Gastroesophageal sphincter (tissue), 4 donors: ENCODE data around the gene MITF. TPM values are rescaled to one million over a fixed set of nuclear protein-coding genes. Genes with fewer than 3 reads are reported as not detected.
"Not testable (repeated sequence)": the region's sequence is repeated elsewhere in the genome, so short reads cannot be mapped to it uniquely, and the experiment has no call there.

Source experiments
- ATAC-seq: fragments of 150-250 bp; one replicate; pipeline ENCODE4 v1.9.1; 2016; ENCODE audit warnings: mild to moderate bottlenecking, moderate library complexity
- H3K27ac ChIP-seq, 4 donors: fragments of 200-600 bp; sonication (generic) in 3 of 4; 1 replicate in 3 of 4; 2 replicates in 1 of 4; pipeline ENCODE4 v1.5.1; 2016 to 2019
- H3K27me3 ChIP-seq: fragments of 200-600 bp; sonication (generic); one replicate; pipeline ENCODE4 v1.5.1; 2019
- H3K36me3 ChIP-seq, 2 donors: fragments of 200-600 bp; sonication (generic); one replicate each; pipeline ENCODE4 v1.5.1; 2019; ENCODE audit warnings: control low read depth in 1 of 2
- H3K4me1 ChIP-seq, 3 donors: fragments of 200-600 bp; sonication (generic); 1 replicate in 2 of 3; 2 replicates in 1 of 3; pipeline ENCODE4 v1.5.1; 2016 to 2019; ENCODE audit warnings: control low read depth in 2 of 3
- H3K4me3 ChIP-seq, 2 donors: fragments of 200-600 bp; sonication (generic); one replicate each; pipeline ENCODE4 v1.5.1; 2019; ENCODE audit warnings: mild to moderate bottlenecking in 1 of 2, moderate library complexity in 1 of 2
- H3K9me3 ChIP-seq, 3 donors: fragments of 200-600 bp; sonication (generic); one replicate each; pipeline ENCODE4 v1.5.1; 2017 to 2019; ENCODE audit warnings: control low read depth in 2 of 3
- CTCF ChIP-seq, 4 experiments: fragments of 200-600 bp in 2 of 4; fragments of 450-650 bp in 2 of 4; sonication (generic) in 1 of 4; IDR thresholded peaks; one replicate each; pipeline ENCODE4 v1.5.1; 2017 to 2019; ENCODE audit warnings: antibody characterized with exemption in 4 of 4, mild to moderate bottlenecking in 2 of 4, moderate library complexity in 2 of 4
- EP300 ChIP-seq: sonication (generic); formaldehyde crosslinking; IDR thresholded peaks from one replicate; pipeline ENCODE4 v1.6.1; 2017; ENCODE audit warnings: antibody characterized with exemption, mild to moderate bottlenecking
- POLR2A ChIP-seq, 2 donors: fragments of 450-650 bp; IDR thresholded peaks; one replicate each; pipeline ENCODE4 v1.6.1; 2017; ENCODE audit warnings: antibody characterized with exemption in 2 of 2, mild to moderate bottlenecking in 2 of 2, moderate library complexity in 1 of 2
- POLR2AphosphoS5 ChIP-seq: sonication (generic); formaldehyde crosslinking; IDR thresholded peaks from one replicate; pipeline ENCODE4 v1.6.1; 2017; ENCODE audit warnings: antibody characterized with exemption
- WGBS, 2 donors: methylation state at CpG; one replicate each; pipeline ENCODE4 v1.1.5; 2018; ENCODE audit warnings: low coverage in 1 of 2; 5-methylcytosine and 5-hydroxymethylcytosine counted together
- total RNA-seq, 4 donors: library from RNA; depleted of rRNA; stranded (reverse); fragments of >200 nt; gene quantifications; one replicate each; pipeline ENCODE4 v1.1.0, GENCODE V29; 2016

The MITF gene
- total RNA-seq, 4 donors from 2014 or later = 44.8 to 86.8 (median 77.9) TPM

DNA sequence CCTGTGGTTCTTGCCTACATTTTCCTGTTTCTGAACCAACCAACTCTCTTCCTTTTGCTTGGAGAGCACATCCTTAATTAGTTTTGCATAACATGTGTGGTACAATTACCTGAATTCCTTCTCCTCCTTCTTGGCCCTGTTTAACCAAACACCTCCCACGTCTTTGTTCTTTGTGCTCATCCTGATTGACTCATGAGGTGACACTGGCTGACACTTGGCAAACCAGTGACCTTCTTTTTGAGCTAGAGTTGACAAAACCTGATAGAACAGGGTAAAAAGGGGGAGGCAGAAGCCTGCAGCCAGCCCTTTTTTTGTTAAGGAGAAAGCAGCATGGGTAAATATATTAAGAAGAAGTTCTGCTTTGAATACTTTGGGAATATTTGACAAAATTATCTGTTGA, 161.1 kb downstream of the MITF start:
- 44 to 55% methylated on average over 1 of the region's 1 CpG for WGBS, 2 donors
- no peak overlapping the region for H3K4me3 ChIP-seq
- TF ChIP-seq EP300 = no peak
- TF ChIP-seq POLR2A (IDR thresholded peaks at IDR 0.05) = no peak
- TF ChIP-seq CTCF (IDR thresholded peaks at IDR 0.05) = no peak
- TF ChIP-seq POLR2AphosphoS5 = no peak
- no peaks in the 10 kb centered on the region for H3K36me3 ChIP-seq
- no peaks in the 10 kb centered on the region for H3K27me3 ChIP-seq
- H3K9me3 ChIP-seq = no peaks in the 10 kb centered on the region
- peaks cover 2 to 56% (median 5%) of the 10 kb centered on the region in 3 donors for H3K4me1 ChIP-seq
- no peak for ATAC-seq
- no peak overlapping the region for H3K27ac ChIP-seq

DNA sequence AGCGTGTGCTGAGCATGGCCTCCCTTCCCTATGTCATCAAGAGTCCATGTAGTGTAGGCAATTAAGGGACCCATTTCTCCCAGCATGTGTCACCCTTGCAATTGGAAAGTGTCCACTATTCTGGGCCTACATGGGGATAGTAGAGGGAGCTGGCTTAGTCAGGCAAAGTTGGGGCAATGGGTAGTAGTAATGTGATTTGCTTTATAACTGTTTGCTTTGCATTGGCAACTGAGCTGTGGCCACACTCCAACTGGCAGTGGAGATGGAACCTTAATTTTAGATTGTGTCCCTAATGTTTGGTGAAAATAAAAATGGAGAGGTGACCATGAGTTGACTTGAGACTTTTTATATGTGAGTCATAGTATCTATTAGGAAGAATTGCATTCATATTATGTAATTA, 162.5 kb downstream of the MITF start:
- TF ChIP-seq POLR2AphosphoS5 (no peak), EP300 (no peak), CTCF (IDR thresholded peaks at IDR 0.05) (no peak), POLR2A (IDR thresholded peaks at IDR 0.05) (no peak)
- Histone ChIP-seq H3K27me3 (no peaks in the 10 kb centered on the region), H3K4me3 (no peak overlapping the region), H3K36me3 (no peaks in the 10 kb centered on the region), H3K27ac (no peak overlapping the region), H3K4me1 (peaks cover 2 to 60% (median 5%) of the 10 kb centered on the region in 3 donors), H3K9me3 (no peaks in the 10 kb centered on the region)
- ATAC-seq = no peak
- WGBS, 2 donors = 100% methylated on average over 1 of the region's 1 CpG

GRCh38 chr3:69902386-69902785, 163.1 kb downstream of the MITF start:
- H3K4me3 ChIP-seq = no peak overlapping the region
- H3K27me3 ChIP-seq = no peaks in the 10 kb centered on the region
- 63 to 82% methylated on average over 1 of the region's 1 CpG for WGBS, 2 donors
- H3K36me3 ChIP-seq = no peaks in the 10 kb centered on the region
- no peaks in the 10 kb centered on the region for H3K9me3 ChIP-seq
- TF ChIP-seq EP300 (no peak), POLR2A (IDR thresholded peaks at IDR 0.05) (no peak), POLR2AphosphoS5 (no peak), CTCF (IDR thresholded peaks at IDR 0.05) (no peak)
- no peak overlapping the region for H3K27ac ChIP-seq
- H3K4me1 ChIP-seq = peaks cover 2 to 65% (median 5%) of the 10 kb centered on the region in 3 donors
- no peak for ATAC-seq

GRCh38 chr3:69906351-69906966, 167.2 kb downstream of the MITF start:
- H3K27ac ChIP-seq = no peak overlapping the region
- no peaks in the 10 kb centered on the region for H3K36me3 ChIP-seq
- TF ChIP-seq POLR2A (IDR thresholded peaks at IDR 0.05) (no peak), EP300 (no peak), POLR2AphosphoS5 (no peak), CTCF (IDR thresholded peaks at IDR 0.05) (no peak)
- H3K27me3 ChIP-seq = no peaks in the 10 kb centered on the region
- no peak for ATAC-seq
- H3K4me1 ChIP-seq = peaks cover 0 to 48% (median 3%) of the 10 kb centered on the region in 3 donors
- H3K4me3 ChIP-seq = no peak overlapping the region
- H3K9me3 ChIP-seq = no peaks in the 10 kb centered on the region
- 100% methylated on average over 2 of the region's 2 CpGs for WGBS, 2 donors

GRCh38 chr3:69907554-69907953, 168.3 kb downstream of the MITF start:
- no peak for ATAC-seq
- H3K9me3 ChIP-seq = no peaks in the 10 kb centered on the region
- H3K27me3 ChIP-seq = no peaks in the 10 kb centered on the region
- H3K27ac ChIP-seq = no peak overlapping the region
- no peak overlapping the region for H3K4me3 ChIP-seq
- TF ChIP-seq POLR2A (IDR thresholded peaks at IDR 0.05) (no peak), CTCF (IDR thresholded peaks at IDR 0.05) (no peak), EP300 (no peak), POLR2AphosphoS5 (no peak)
- H3K4me1 ChIP-seq = peaks cover 0 to 37% (median 0%) of the 10 kb centered on the region in 3 donors
- no peaks in the 10 kb centered on the region for H3K36me3 ChIP-seq
- 20 to 57% methylated on average over 1 of the region's 1 CpG for WGBS, 2 donors

DNA sequence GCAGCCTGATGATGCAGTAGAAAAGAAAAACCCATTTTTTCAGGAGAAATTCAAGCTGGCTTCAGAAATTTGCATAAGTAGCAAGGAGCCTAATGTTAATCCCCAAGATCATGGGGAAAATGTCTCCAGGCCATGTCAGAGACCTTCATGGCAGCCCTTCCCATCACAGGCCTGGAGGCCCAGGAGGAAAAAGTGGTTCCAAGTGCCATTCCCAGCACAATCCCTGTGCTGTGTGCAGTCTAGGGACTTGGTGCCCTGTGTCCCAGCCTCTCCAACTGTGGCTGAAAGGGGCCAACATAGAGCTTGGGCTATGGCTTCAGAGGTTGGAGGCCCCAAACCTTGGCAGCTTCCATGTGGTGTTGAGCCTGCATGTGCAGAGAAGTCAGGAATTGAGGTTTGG, 170.6 kb downstream of the MITF start:
- H3K9me3 ChIP-seq, H3K27me3 ChIP-seq, H3K4me3 ChIP-seq, H3K27ac ChIP-seq, H3K36me3 ChIP-seq, ATAC-seq: not testable (repeated sequence)
- peaks cover 0 to 32% (median 0%) of the 10 kb centered on the region in 3 donors for H3K4me1 ChIP-seq
